Hepatocyte (in vitro differentiated cells): Measurements from ENCODE around the gene RXRB.

Experiments used
- EZH2phosphoT487 ChIP-seq: fragments of 200-600 bp; sonication (generic); IDR thresholded peaks from one replicate; pipeline ENCODE4 v1.6.1; 2018; ENCODE audit warnings: antibody characterized with exemption, mild to moderate bottlenecking, low read depth, moderate library complexity; ENCODE audit not compliant: unreplicated experiment, severe bottlenecking
- TF ChIP-seq, protein P1 (sequence below): fragments of 200-600 bp; sonication (generic); IDR thresholded peaks from 2 replicates; pipeline ENCODE4 v1.5.1; 2016; ENCODE audit warnings: antibody characterized with exemption, mild to moderate bottlenecking; ENCODE audit not compliant: poor library complexity

GRCh38 chr6:33205191-33206026 is 4.9 kb upstream of the RXRB start:
- TF ChIP-seq, protein P1, sequence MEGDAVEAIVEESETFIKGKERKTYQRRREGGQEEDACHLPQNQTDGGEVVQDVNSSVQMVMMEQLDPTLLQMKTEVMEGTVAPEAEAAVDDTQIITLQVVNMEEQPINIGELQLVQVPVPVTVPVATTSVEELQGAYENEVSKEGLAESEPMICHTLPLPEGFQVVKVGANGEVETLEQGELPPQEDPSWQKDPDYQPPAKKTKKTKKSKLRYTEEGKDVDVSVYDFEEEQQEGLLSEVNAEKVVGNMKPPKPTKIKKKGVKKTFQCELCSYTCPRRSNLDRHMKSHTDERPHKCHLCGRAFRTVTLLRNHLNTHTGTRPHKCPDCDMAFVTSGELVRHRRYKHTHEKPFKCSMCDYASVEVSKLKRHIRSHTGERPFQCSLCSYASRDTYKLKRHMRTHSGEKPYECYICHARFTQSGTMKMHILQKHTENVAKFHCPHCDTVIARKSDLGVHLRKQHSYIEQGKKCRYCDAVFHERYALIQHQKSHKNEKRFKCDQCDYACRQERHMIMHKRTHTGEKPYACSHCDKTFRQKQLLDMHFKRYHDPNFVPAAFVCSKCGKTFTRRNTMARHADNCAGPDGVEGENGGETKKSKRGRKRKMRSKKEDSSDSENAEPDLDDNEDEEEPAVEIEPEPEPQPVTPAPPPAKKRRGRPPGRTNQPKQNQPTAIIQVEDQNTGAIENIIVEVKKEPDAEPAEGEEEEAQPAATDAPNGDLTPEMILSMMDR = peak; percentile 10
- TF ChIP-seq EZH2phosphoT487 = no peak
